ENCODE results near the gene C12orf54. TPM values are rescaled to one million over a fixed set of nuclear protein-coding genes. Genes with fewer than 3 reads are reported as not detected.
"Not testable (repeated sequence)": the region's sequence is repeated elsewhere in the genome, so short reads cannot be mapped to it uniquely, and the experiment has no call there.

The C12orf54 gene
- total and polyA plus RNA-seq, 9 donors, result 0.25 to 0.68 (median 0.34) TPM; not detected in 1

DNA sequence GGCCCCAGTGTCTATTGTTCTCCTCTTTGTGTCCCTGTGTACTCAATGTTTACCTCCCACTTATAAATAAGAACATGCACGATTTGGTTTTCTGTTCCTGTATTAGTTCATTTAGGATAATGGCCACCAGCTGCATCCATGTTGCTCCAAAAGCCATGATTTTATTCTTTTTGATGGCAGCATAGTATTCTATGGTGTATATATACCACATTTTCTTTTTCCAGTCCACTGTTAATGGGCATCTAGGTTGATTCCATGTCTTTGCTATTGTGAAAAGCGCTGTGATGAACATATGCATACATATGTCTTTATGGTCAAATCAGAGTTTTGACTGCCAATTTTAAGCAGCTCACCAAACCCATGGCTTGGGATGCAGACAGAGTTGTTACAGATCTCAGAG is 27.2 kb upstream of the C12orf54 start:
- Histone ChIP-seq H3K36me3 (ENCODE audit: control insufficient read depth, insufficient read depth, low read length) (no peaks in the 10 kb centered on the region), H3K4me3 (ENCODE audit: low read length) (no peak overlapping the region), H3K27me3 (ENCODE audit: control insufficient read depth, insufficient read depth, low read length) (no peaks in the 10 kb centered on the region), H3K27ac (ENCODE audit: low read length) (no peak overlapping the region), H3K4me1 (ENCODE audit: control insufficient read depth, insufficient read depth, low read length) (no peaks in the 10 kb centered on the region), H3K9me3 (replicated peaks; ENCODE audit: control insufficient read depth, low read depth, low read length) (no peaks in the 10 kb centered on the region)
- no peak for DNase-seq
- no CpG with 5 or more reads among the region's 2 CpGs for WGBS (ENCODE audit: insufficient coverage)

DNA sequence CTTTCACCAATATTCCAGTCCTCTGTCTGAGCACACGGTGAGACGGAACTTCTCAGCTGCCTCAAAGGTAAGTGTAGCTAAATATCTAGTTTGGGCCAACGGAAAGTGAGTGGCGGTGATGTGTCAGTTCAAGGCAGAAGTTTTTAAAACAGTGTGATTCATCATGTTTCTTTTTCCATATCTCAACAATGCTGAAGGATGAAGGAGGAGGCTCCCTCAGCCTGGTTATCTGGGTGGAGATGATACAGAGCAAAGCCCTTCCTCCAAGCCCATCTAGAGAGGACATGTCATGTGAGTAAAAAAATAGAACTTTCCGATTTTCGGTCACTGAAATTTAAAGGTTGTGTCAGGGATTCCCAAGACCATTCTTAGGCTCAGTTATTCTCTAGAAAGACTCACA is 23.0 kb upstream of the C12orf54 start:
- no CpG with 5 or more reads among the region's 6 CpGs for WGBS (ENCODE audit: insufficient coverage)

DNA sequence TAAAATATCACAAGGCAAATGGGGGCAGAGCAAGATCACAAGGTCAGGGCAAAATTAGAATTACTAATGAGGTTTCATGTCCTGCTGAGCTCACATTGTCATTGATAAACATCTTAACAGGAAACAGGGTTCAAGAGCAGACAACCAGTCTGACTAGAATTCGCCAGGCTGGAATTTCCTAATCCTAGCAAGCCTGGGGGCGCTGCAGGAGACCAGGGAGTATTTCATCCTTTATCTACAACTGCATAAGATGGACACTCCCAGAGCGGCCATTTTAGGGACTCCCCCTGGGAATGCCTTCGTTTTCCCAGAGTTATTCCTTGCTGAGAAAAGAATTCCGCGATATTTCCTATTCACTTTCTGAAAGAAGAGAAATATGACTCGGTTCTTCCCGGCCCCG is 13.3 kb upstream of the C12orf54 start:
- peaks cover 17% of the 10 kb centered on the region for H3K9me3 ChIP-seq (replicated peaks; ENCODE audit: control insufficient read depth, low read depth, low read length)
- not testable (repeated sequence) for H3K27me3 ChIP-seq (ENCODE audit: control insufficient read depth, insufficient read depth, low read length); H3K4me1 ChIP-seq (ENCODE audit: control insufficient read depth, insufficient read depth, low read length); H3K36me3 ChIP-seq (ENCODE audit: control insufficient read depth, insufficient read depth, low read length); H3K4me3 ChIP-seq (ENCODE audit: low read length); H3K27ac ChIP-seq (ENCODE audit: low read length); DNase-seq
- 77% methylated on average over 3 of the region's 9 CpGs for WGBS (ENCODE audit: insufficient coverage)

More for the DNA sequence above, 23.0 kb upstream of the C12orf54 start:
- no peaks in the 10 kb centered on the region for H3K4me1 ChIP-seq (ENCODE audit: control insufficient read depth, insufficient read depth, low read length)
- DNase-seq, result no peak
- H3K27me3 ChIP-seq (ENCODE audit: control insufficient read depth, insufficient read depth, low read length), result no peaks in the 10 kb centered on the region
- H3K27ac ChIP-seq (ENCODE audit: low read length), result no peak overlapping the region
- H3K36me3 ChIP-seq (ENCODE audit: control insufficient read depth, insufficient read depth, low read length), result no peaks in the 10 kb centered on the region
- H3K4me3 ChIP-seq (ENCODE audit: low read length), result no peak overlapping the region
- no peaks in the 10 kb centered on the region for H3K9me3 ChIP-seq (replicated peaks; ENCODE audit: control insufficient read depth, low read depth, low read length)

DNA sequence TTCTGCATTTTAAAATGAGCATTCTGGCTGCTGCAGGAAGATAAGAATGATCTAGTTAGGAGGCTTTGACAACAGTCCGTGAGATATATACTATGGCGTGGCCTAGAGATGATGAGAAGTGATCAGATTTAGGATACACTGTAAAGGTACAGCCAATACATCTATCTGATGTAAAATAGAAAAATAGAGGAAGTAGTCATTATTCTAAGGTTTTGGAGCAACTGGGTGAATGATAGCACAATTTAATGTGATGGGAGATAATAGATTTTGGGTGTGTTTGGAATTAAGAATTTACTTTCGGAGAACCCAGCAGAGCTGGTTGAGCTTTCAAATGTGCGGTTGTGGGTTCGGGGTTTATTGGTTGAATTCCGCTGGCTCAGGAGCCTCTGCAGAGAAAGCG is 10.0 kb upstream of the C12orf54 start, which contains the start of gene ANP32D:
ANP32D (plus strand) TSS at position 301 of the 400 bp plus-strand sequence. CDS start 106 bp downstream, outside the sequence.
- Histone ChIP-seq H3K27ac (ENCODE audit: low read length) (no peak within 1 kb of the TSS), H3K9me3 (replicated peaks; ENCODE audit: control insufficient read depth, low read depth, low read length) (peaks cover 17% of the 10 kb centered on the region), H3K4me1 (ENCODE audit: control insufficient read depth, insufficient read depth, low read length) (no peaks in the 10 kb centered on the region), H3K4me3 (ENCODE audit: low read length) (no peak within 1 kb of the TSS), H3K27me3 (ENCODE audit: control insufficient read depth, insufficient read depth, low read length) (no peaks in the 10 kb centered on the region), H3K36me3 (ENCODE audit: control insufficient read depth, insufficient read depth, low read length) (no peaks in the 10 kb centered on the region)
- DNase-seq, result no peak
- 93% methylated on average over 6 of the region's 7 CpGs for WGBS (ENCODE audit: insufficient coverage)

DNA sequence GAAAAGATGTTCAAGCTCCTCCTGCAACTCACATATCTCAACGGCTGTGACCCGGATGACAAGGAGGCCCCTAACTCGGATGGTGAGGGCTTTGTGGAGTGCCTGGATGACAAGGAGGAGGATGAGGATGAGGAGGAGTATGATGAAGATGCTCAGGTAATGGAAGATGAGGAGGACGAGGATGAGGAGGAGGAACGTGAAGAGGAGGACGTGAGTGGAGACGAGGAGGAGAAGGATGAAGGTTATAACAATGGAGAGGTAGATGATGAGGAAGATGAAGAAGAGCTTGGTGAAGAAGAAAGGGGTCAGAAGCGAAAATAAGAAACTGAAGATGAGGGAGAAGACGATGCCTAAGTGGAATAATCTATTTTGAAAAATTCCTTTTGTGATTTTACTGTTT is 9.2 kb upstream of the C12orf54 start:
- no peak overlapping the region for H3K4me3 ChIP-seq (ENCODE audit: low read length)
- peaks cover 16% of the 10 kb centered on the region for H3K9me3 ChIP-seq (replicated peaks; ENCODE audit: control insufficient read depth, low read depth, low read length)
- H3K4me1 ChIP-seq (ENCODE audit: control insufficient read depth, insufficient read depth, low read length), result no peaks in the 10 kb centered on the region
- WGBS (ENCODE audit: insufficient coverage), result 76% methylated on average over 7 of the region's 9 CpGs
- no peaks in the 10 kb centered on the region for H3K36me3 ChIP-seq (ENCODE audit: control insufficient read depth, insufficient read depth, low read length)
- no peak for DNase-seq
- H3K27ac ChIP-seq (ENCODE audit: low read length), result no peak overlapping the region
- no peaks in the 10 kb centered on the region for H3K27me3 ChIP-seq (ENCODE audit: control insufficient read depth, insufficient read depth, low read length)

DNA sequence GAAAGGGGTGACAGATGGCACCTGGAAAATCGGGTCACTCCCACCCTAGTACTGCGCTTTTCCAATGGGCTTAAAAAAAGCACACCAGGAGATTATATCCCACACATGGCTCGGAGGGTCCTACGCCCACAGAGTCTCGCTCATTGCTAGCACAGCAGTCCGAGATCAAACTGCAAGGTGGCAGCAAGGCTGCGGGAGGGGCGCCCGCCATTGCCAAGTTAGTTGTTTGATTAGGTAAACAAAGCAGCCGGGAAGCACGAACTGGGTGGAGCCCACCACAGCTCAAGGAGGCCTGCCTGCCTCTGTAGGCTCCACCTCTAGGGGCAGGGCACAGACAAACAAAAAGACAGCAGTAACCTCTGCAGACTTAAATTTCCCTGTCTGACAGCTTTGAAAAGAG is 7.8 kb upstream of the C12orf54 start:
- DNase-seq; H3K9me3 ChIP-seq (replicated peaks; ENCODE audit: control insufficient read depth, low read depth, low read length); H3K4me1 ChIP-seq (ENCODE audit: control insufficient read depth, insufficient read depth, low read length); H3K27ac ChIP-seq (ENCODE audit: low read length); H3K36me3 ChIP-seq (ENCODE audit: control insufficient read depth, insufficient read depth, low read length); H3K27me3 ChIP-seq (ENCODE audit: control insufficient read depth, insufficient read depth, low read length); H3K4me3 ChIP-seq (ENCODE audit: low read length): not testable (repeated sequence)
- WGBS (ENCODE audit: insufficient coverage), result 88% methylated on average over 6 of the region's 11 CpGs

DNA sequence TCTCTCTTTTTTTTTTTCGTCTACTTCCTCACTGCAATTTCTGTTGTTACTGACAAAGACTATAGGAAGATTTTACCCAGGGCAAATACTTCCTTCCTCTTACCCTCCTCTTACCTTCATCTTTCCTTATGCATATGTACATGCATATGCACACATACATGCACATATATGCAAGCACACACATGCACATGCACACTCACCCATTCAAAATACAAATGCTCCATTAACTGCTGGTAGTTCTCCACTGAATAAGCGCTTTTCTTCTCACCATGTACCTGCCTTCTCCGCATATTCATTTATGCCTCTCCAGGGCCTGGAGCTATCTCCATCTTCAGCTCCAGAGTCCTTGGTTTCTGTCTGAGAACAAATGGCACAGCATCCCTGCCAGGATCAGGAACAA is 632 bp downstream of the C12orf54 start:
- Histone ChIP-seq H3K27ac (ENCODE audit: low read length) (no peak overlapping the region), H3K4me3 (ENCODE audit: low read length) (no peak overlapping the region), H3K36me3 (ENCODE audit: control insufficient read depth, insufficient read depth, low read length) (no peaks in the 10 kb centered on the region), H3K4me1 (ENCODE audit: control insufficient read depth, insufficient read depth, low read length) (no peaks in the 10 kb centered on the region), H3K27me3 (ENCODE audit: control insufficient read depth, insufficient read depth, low read length) (no peaks in the 10 kb centered on the region), H3K9me3 (replicated peaks; ENCODE audit: control insufficient read depth, low read depth, low read length) (no peaks in the 10 kb centered on the region)
- WGBS (ENCODE audit: insufficient coverage), result 97% methylated on average over 3 of the region's 3 CpGs
- DNase-seq, result no peak

DNA sequence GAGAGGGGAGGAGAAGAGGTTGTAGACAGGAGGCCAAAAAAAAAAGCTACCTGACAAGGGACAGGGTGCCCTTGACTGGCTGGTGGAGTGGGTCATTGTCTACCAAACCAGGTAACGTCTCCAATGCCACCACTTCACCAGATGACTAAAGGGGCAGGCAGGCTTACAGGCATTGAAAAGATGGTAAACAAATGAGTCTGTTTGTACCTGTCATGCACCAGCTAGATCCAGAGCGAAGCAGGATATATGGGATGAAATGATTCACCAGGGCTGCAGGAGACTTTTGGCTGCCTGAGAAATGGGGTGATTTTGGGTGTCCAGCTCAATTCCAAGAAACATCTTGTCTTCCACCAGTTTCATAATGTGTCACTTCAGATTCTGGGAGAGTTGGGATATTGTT is 4.0 kb downstream of the C12orf54 start:
- Histone ChIP-seq H3K36me3 (ENCODE audit: control insufficient read depth, insufficient read depth, low read length) (no peaks in the 10 kb centered on the region), H3K4me3 (ENCODE audit: low read length) (no peak overlapping the region), H3K27me3 (ENCODE audit: control insufficient read depth, insufficient read depth, low read length) (no peaks in the 10 kb centered on the region), H3K4me1 (ENCODE audit: control insufficient read depth, insufficient read depth, low read length) (no peaks in the 10 kb centered on the region), H3K9me3 (replicated peaks; ENCODE audit: control insufficient read depth, low read depth, low read length) (no peaks in the 10 kb centered on the region), H3K27ac (ENCODE audit: low read length) (no peak overlapping the region)
- 83% methylated on average over 1 of the region's 2 CpGs for WGBS (ENCODE audit: insufficient coverage)
- no peak for DNase-seq

DNA sequence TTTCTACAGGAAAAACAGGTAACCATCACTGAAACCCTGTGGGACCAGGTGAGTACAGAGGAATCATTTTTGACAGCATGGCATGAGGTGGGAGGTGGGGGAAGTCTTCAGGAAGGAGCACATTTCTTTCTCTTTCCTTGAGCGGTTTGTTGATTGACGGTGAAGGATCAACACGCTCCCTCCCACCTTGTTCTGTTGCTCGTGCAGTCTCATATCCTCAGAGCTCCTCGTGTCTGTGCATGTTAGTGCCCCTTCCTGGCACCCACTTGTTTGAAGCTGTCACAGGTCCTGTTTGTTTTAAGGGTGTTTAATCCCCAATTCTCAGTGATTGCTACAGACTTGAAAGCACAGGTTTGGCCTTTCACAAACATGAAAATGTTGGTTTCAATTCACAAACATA is 4.4 kb downstream of the C12orf54 start:
- no peaks in the 10 kb centered on the region for H3K9me3 ChIP-seq (replicated peaks; ENCODE audit: control insufficient read depth, low read depth, low read length)
- H3K36me3 ChIP-seq (ENCODE audit: control insufficient read depth, insufficient read depth, low read length), result no peaks in the 10 kb centered on the region
- WGBS (ENCODE audit: insufficient coverage), result 54% methylated on average over 4 of the region's 5 CpGs
- no peaks in the 10 kb centered on the region for H3K4me1 ChIP-seq (ENCODE audit: control insufficient read depth, insufficient read depth, low read length)
- H3K27me3 ChIP-seq (ENCODE audit: control insufficient read depth, insufficient read depth, low read length), result no peaks in the 10 kb centered on the region
- H3K27ac ChIP-seq (ENCODE audit: low read length), result no peak overlapping the region
- DNase-seq, result no peak
- H3K4me3 ChIP-seq (ENCODE audit: low read length), result no peak overlapping the region

DNA sequence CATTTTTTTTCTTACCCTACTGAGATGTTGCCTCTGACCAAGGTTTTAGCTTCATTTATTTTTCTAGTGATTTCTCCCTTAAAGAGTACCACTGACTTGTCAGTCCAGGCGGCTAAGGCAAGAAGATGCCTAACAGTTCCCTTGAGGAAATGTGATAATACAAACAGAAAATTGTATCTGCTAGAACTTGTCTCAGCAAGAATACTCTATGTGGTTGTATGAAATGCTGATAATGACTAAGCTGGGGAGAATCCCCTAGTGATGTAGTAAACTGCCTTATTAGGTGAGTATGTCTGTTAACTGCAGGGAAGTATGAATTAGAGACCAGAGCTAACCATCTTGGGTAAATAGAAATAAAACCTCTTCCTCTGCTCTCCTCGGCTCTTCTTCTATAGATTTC is 6.7 kb downstream of the C12orf54 start:
- H3K4me3 ChIP-seq (ENCODE audit: low read length), result no peak overlapping the region
- H3K9me3 ChIP-seq (replicated peaks; ENCODE audit: control insufficient read depth, low read depth, low read length), result no peaks in the 10 kb centered on the region
- no peak for DNase-seq
- no peaks in the 10 kb centered on the region for H3K36me3 ChIP-seq (ENCODE audit: control insufficient read depth, insufficient read depth, low read length)
- 80% methylated on average over 1 of the region's 2 CpGs for WGBS (ENCODE audit: insufficient coverage)
- H3K27me3 ChIP-seq (ENCODE audit: control insufficient read depth, insufficient read depth, low read length), result no peaks in the 10 kb centered on the region
- H3K27ac ChIP-seq (ENCODE audit: low read length), result no peak overlapping the region
- no peaks in the 10 kb centered on the region for H3K4me1 ChIP-seq (ENCODE audit: control insufficient read depth, insufficient read depth, low read length)

DNA sequence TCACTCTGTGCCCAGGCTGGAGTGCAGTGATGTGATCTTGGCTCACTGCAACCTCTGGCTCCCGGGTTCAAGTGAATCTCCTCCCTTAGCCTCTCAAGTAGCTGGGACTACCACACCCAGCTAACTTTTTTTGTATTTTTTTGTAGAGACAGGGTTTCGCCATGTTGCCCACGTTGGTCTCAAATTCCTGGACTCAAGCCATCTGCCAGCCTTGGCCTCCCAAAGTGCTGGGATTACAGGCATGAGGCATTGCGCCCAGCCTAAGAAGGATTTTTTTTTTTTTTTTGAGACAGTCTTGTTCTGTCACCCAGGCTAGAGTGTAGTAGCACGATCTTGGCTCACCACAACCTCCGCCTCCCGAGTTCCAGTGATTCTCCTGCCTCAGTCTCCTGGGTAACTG is 7.2 kb downstream of the C12orf54 start:
- H3K4me1 ChIP-seq (ENCODE audit: control insufficient read depth, insufficient read depth, low read length); H3K27me3 ChIP-seq (ENCODE audit: control insufficient read depth, insufficient read depth, low read length); H3K9me3 ChIP-seq (replicated peaks; ENCODE audit: control insufficient read depth, low read depth, low read length); DNase-seq; H3K36me3 ChIP-seq (ENCODE audit: control insufficient read depth, insufficient read depth, low read length); H3K27ac ChIP-seq (ENCODE audit: low read length); H3K4me3 ChIP-seq (ENCODE audit: low read length): not testable (repeated sequence)
- 70% methylated on average over 3 of the region's 7 CpGs for WGBS (ENCODE audit: insufficient coverage)
